Measurements from ENCODE around the gene CDK5R2.

CDK5R2 gene

GRCh38 chr2:219001100-219001576, 41.7 kb downstream of the CDK5R2 start:
- Mint-ChIP-seq H3K4me3 (no peak overlapping the region), H3K27me3 (ENCODE audit: low read depth) (peaks cover 77% of the 10 kb centered on the region), H3K4me1 (ENCODE audit: low read depth) (no peaks in the 10 kb centered on the region), H3K36me3 (ENCODE audit: low read depth) (no peaks in the 10 kb centered on the region), H3K27ac (no peak overlapping the region), H3K9me3 (no peaks in the 10 kb centered on the region)

DNA sequence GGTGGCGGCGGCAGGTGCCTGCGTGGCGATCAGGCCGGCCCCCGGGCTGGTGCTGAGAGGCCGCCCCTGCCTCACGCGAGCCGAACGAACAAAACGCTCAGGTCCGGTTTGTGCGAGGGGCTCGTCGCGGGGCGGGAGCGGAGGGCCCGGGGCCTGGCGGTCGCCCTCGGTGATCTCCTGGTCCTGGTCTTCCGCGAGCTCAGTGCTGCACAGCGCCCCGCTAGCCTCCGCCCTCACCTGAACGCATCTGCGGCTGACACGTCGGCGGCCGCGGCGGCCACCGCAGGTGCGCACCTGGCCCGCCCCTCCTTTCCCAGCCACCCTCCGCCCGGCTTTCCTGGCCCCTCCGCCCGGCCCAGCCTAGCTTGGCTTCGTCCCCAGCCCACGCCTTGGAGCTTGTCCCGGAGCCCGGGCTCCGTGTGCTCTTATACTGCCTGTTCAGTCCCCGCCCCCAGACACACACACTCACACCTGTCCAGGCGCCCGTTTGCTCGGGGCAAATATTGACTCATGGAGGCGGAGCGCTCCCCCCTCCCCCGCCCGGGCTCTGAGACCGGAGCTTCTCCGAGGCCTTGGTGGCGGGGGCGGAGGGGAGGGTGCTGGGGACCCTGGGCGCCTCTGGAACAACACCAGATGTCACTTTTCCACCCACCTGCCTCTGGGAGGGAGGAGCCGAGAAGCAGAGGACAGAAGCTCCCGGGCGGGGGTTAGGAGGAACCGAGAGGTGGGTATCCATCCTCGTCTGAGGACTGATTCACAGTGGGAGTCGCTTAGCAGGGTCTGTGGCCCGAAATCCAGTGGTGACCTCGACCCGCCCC, 42.3 kb downstream of the CDK5R2 start:
- no peaks in the 10 kb centered on the region for H3K9me3 Mint-ChIP-seq
- H3K27me3 Mint-ChIP-seq (ENCODE audit: low read depth), result peaks cover 75% of the 10 kb centered on the region
- no peak overlapping the region for H3K27ac Mint-ChIP-seq
- no peaks in the 10 kb centered on the region for H3K36me3 Mint-ChIP-seq (ENCODE audit: low read depth)
- H3K4me3 Mint-ChIP-seq, result no peak overlapping the region
- no peaks in the 10 kb centered on the region for H3K4me1 Mint-ChIP-seq (ENCODE audit: low read depth)

DNA sequence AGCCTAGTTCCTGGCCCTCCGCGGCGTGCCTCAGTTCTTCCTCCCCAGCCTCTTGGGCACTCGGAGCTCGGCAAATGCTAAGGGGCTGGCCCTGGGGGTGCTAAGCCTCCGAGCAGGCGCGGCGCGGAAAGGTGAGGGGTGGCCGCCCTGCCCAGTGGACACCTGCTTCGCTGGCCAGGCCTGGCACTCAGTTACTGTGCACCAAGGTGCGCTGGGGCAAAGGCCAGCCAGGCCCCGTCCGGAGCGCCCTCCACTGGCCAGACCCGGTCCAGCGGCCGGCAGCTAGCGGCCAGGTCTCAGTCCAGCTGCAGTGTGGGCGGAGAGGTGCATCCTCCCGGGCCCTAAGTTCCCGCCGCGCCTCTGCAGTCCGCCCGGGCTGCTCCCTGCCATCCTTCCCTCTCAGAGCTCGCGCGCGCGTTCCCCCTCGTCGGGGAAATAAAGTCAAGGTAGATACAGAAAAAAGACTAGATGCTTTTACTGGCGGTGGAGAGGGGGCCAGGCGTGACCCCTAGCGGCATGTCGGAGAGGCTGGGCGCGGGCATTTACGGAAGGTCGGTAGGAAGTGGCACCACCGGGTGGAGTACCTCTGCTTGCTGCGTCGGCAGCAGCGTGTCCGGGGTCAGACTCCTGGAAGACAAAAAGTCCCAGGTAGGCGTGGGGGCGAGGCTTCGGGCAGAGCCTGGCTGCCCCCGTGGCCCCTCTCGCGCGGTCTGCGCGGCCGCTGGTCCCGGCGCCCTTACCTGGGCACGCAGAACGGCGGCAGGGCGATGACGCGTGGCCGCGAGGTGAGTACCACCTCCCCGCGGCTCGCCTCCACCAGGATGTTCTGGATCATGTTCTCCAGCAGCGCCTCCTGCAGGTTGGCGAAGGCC, 43.2 kb downstream of the CDK5R2 start:
- no peak overlapping the region for H3K27ac Mint-ChIP-seq
- H3K27me3 Mint-ChIP-seq (ENCODE audit: low read depth), result peaks cover 69% of the 10 kb centered on the region
- no peaks in the 10 kb centered on the region for H3K36me3 Mint-ChIP-seq (ENCODE audit: low read depth)
- H3K4me1 Mint-ChIP-seq (ENCODE audit: low read depth), result no peaks in the 10 kb centered on the region
- no peaks in the 10 kb centered on the region for H3K9me3 Mint-ChIP-seq
- H3K4me3 Mint-ChIP-seq, result no peak overlapping the region

DNA sequence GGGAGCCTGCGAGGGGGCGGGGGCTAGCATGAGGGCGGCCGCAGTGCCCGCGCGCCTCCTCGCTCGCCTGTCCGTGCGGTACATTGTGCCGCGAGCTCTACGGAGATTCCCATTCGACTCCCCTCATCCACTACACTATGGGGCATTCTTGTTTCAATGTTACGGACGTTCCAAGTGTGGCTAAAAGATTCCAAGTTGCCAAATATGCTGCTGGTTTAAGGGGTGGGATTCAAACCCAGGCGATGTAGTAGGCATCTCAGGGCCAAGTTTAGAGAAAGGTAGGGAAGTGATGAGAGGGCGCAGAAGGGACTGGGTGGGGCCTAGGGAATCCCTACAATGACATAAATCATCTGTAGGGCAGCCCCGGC, 43.8 kb downstream of the CDK5R2 start:
- Mint-ChIP-seq H3K27me3 (ENCODE audit: low read depth) (peaks cover 67% of the 10 kb centered on the region), H3K36me3 (ENCODE audit: low read depth) (no peaks in the 10 kb centered on the region), H3K4me3 (no peak overlapping the region)

DNA sequence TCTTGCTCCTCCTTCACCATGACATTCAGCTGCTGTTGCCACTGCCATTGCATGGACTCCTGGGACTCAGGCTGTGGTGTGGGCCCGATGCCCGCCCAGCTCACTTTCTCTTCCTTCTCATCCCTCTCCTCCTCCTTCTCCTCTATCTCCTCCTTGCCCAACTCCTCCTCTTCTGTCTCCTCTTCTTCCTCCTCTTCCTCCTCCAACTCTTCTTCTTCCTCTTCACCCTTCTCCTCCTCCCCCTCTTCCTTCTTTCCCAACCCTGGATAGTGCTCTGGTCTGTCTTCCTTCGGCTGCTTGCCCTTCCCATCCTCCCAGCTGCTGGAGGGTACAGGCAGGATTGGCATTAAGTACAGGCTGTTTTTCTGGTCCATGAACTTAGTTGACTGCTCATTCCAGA, 44.5 kb downstream of the CDK5R2 start:
- Mint-ChIP-seq H3K4me1 (ENCODE audit: low read depth) (no peaks in the 10 kb centered on the region), H3K27me3 (ENCODE audit: low read depth) (peaks cover 61% of the 10 kb centered on the region), H3K4me3 (no peak overlapping the region)

More for the DNA sequence above, 43.8 kb downstream of the CDK5R2 start:
- Mint-ChIP-seq H3K27ac (no peak overlapping the region), H3K4me1 (ENCODE audit: low read depth) (no peaks in the 10 kb centered on the region), H3K9me3 (no peaks in the 10 kb centered on the region)

GRCh38 chr2:219009294-219009693, 49.8 kb downstream of the CDK5R2 start:
- Mint-ChIP-seq H3K4me1 (ENCODE audit: low read depth) (no peaks in the 10 kb centered on the region), H3K9me3 (no peaks in the 10 kb centered on the region), H3K27me3 (ENCODE audit: low read depth) (peaks cover 25% of the 10 kb centered on the region)

More for the DNA sequence above, 44.5 kb downstream of the CDK5R2 start:
- Mint-ChIP-seq H3K27ac (no peak overlapping the region), H3K36me3 (ENCODE audit: low read depth) (no peaks in the 10 kb centered on the region), H3K9me3 (no peaks in the 10 kb centered on the region)

GRCh38 chr2:219010162-219010756, 50.8 kb downstream of the CDK5R2 start:
- H3K4me3 Mint-ChIP-seq, result no peak overlapping the region
- no peaks in the 10 kb centered on the region for H3K36me3 Mint-ChIP-seq (ENCODE audit: low read depth)

More at GRCh38 chr2:219009294-219009693, 49.8 kb downstream of the CDK5R2 start:
- Mint-ChIP-seq H3K36me3 (ENCODE audit: low read depth) (no peaks in the 10 kb centered on the region), H3K4me3 (no peak overlapping the region), H3K27ac (no peak overlapping the region)

DNA sequence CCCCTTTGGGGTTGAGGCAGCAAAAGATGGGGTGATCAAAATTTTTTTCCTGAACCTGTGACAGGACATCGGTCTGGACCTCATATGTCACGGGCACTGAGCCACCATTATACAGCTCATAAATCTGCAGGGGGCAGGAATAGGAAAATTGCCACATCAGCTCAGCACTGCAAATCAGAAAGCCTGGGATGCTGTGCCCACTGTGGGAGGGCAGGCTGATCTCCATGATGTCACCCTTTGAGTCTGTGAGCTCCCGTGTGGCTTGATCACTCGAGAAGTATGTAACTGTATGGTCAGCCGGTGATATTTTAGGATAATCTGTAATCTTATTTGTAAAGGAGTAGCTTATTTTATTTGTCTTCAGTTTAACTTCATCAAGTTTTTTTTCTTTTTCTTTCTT, 51.4 kb downstream of the CDK5R2 start:
- Mint-ChIP-seq H3K27ac (no peak overlapping the region), H3K36me3 (ENCODE audit: low read depth) (no peaks in the 10 kb centered on the region), H3K9me3 (no peaks in the 10 kb centered on the region), H3K4me3 (no peak overlapping the region), H3K4me1 (ENCODE audit: low read depth) (no peaks in the 10 kb centered on the region), H3K27me3 (ENCODE audit: low read depth) (peaks cover 11% of the 10 kb centered on the region)

More at GRCh38 chr2:219010162-219010756, 50.8 kb downstream of the CDK5R2 start:
- H3K9me3 Mint-ChIP-seq, result no peaks in the 10 kb centered on the region
- peaks cover 15% of the 10 kb centered on the region for H3K27me3 Mint-ChIP-seq (ENCODE audit: low read depth)
- H3K27ac Mint-ChIP-seq, result no peak overlapping the region
- no peaks in the 10 kb centered on the region for H3K4me1 Mint-ChIP-seq (ENCODE audit: low read depth)

Data from T-helper 1 cell treated with Interleukin-12 subunit alpha and Interleukin-12 subunit beta and Interleukin-4 antibody, amounts not matched to agents 30 μg/mL and 1 μg/mL, for 36 hours (primary cell).